Measurements from ENCODE around the gene DOC2B.

DNA sequence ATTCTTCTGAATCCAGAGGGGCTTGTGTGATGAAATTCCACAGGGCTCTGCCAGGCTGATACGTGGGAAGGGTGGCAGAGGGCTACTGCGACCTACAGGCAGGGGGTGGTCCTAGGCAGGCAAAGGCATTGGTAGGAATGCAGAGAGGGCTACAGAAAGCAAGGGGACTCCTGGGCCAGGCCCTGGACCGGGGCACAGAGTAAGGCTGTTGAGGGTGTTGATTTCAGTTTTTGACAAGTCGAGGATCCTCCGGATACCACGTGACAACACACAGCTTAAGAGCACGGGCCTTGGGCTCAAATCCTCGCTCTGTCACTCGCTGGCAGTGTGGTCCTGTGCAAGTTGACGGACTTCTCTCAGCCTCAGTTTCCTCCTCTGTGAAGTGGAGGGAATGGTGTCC is 19.1 kb upstream of the DOC2B start:
- TF ChIP-seq ELF4 (IDR thresholded peaks at IDR 0.05), result no peak
- no peak for TF ChIP-seq CTBP1 (IDR thresholded peaks at IDR 0.05; ENCODE audit: borderline replicate concordance)
- TF ChIP-seq SP1 (IDR thresholded peaks at IDR 0.05), result no peak
- TF ChIP-seq BHLHE40 (IDR thresholded peaks at IDR 0.05; ENCODE audit: borderline replicate concordance), result no peak
- TF ChIP-seq NFRKB (IDR thresholded peaks at IDR 0.05), result no peak
- TF ChIP-seq TARDBP (IDR thresholded peaks at IDR 0.05), result no peak
- no peak for TF ChIP-seq FOXK2 (IDR thresholded peaks at IDR 0.05)
- no peak for TF ChIP-seq FOXA1 (IDR thresholded peaks at IDR 0.05)
- TF ChIP-seq SUZ12 (IDR thresholded peaks at IDR 0.05), result no peak
